GOT3 (cell line): ENCODE data around the gene CH25H.
"Not testable (repeated sequence)": the region's sequence is repeated elsewhere in the genome, so short reads cannot be mapped to it uniquely, and the experiment has no call there.

ENCODE experiments used
- DNase-seq: peaks from one replicate; lab custom pipeline; 2025; ENCODE audit warnings: mixed read lengths; lab: John Stamatoyannopoulos, UW

CH25H gene

GRCh38 chr10:89207181-89207800, at the start of gene CH25H:
TSS of gene CH25H (minus strand) at chr10:89207317. CDS start at chr10:89207292, 25 bp downstream.
- peak; percentile 30 for DNase-seq

- no peak for DNase-seq
These were observed 49.2 kb upstream of the CH25H start for GRCh38 chr10:89256340-89256739.

GRCh38 chr10:89255793-89256192, 48.7 kb upstream of the CH25H start:
- DNase-seq: no peak

- not testable (repeated sequence) for DNase-seq
These were observed 48.0 kb upstream of the CH25H start for GRCh38 chr10:89255091-89255579.

GRCh38 chr10:89252225-89252585, 45.1 kb upstream of the CH25H start:
- no peak for DNase-seq

- DNase-seq: peak; percentile 83
These were observed 44.5 kb upstream of the CH25H start, which contains the start of gene LIPA for GRCh38 chr10:89251409-89252224. TSS of gene LIPA (minus strand) at chr10:89251775. CDS start at chr10:89247648, 4,127 bp downstream.

GRCh38 chr10:89250865-89251408, 43.8 kb upstream of the CH25H start:
- DNase-seq: no peak

- no peak for DNase-seq
These were observed 41.9 kb upstream of the CH25H start for GRCh38 chr10:89248990-89249389.

- DNase-seq: not testable (repeated sequence)
These were observed 40.5 kb upstream of the CH25H start for GRCh38 chr10:89247623-89248022.

GRCh38 chr10:89245802-89246201, 38.7 kb upstream of the CH25H start:
- DNase-seq: no peak

GRCh38 chr10:89242840-89243568, 35.9 kb upstream of the CH25H start:
- DNase-seq: no peak

- no peak for DNase-seq
These were observed 35.2 kb upstream of the CH25H start for GRCh38 chr10:89242345-89242684.

- no peak for DNase-seq
These were observed 34.6 kb upstream of the CH25H start for GRCh38 chr10:89241486-89242344.

GRCh38 chr10:89241026-89241425, 33.9 kb upstream of the CH25H start:
- DNase-seq: no peak

- no peak for DNase-seq
These were observed 33.4 kb upstream of the CH25H start for GRCh38 chr10:89240519-89240918.

GRCh38 chr10:89238956-89239644, 32.0 kb upstream of the CH25H start:
- DNase-seq: no peak

GRCh38 chr10:89237849-89238248, 30.7 kb upstream of the CH25H start:
- no peak for DNase-seq

GRCh38 chr10:89236226-89236797, 29.2 kb upstream of the CH25H start:
- no peak for DNase-seq

- no peak for DNase-seq
These were observed 28.1 kb upstream of the CH25H start for GRCh38 chr10:89235073-89235798.

GRCh38 chr10:89233033-89233432, 25.9 kb upstream of the CH25H start:
- DNase-seq: no peak
